H1 (cell line): Measurements from ENCODE around the gene SNX15. TPM values are rescaled to one million over a fixed set of nuclear protein-coding genes. Genes with fewer than 3 reads are reported as not detected.

Experiments used
- CTCF ChIA-PET: fragments of 300-600 bp; sonication (Branson Sonifier 250); formaldehyde crosslinking; loops from one replicate; lab custom pipeline; 2021; ENCODE audit not compliant: partially characterized antibody; lab: Charles Lee
- POLR2A ChIA-PET: fragments of 300-600 bp; sonication (Branson Sonifier 250); formaldehyde crosslinking; loops from one replicate; lab custom pipeline; 2021; ENCODE audit warnings: inconsistent platforms; ENCODE audit not compliant: partially characterized antibody; lab: Charles Lee
- DNase-seq, 2 experiments: peaks; one replicate each; pipeline versions ENCODE4 v3.0.0 to v3.0.0-alpha.2; 2010 to 2022; ENCODE audit warnings: low spot score in 2 of 2, low read depth in 1 of 2, mixed read lengths in 1 of 2
- FAIRE-seq: peaks from 2 replicates; lab custom pipeline; 2011; peaks lifted over from hg19 to GRCh38; lab: Jason Lieb, UNC
- H2AFZ ChIP-seq: 2 replicates; pipeline ENCODE4 v1.8.1; 2012; ENCODE audit warnings: low read length, inconsistent platforms
- H2AK5ac ChIP-seq: 2 replicates; pipeline ENCODE4 v1.6.1; 2013; ENCODE audit warnings: low read depth, low read length
- H2BK120ac ChIP-seq: replicated peaks from 2 replicates; pipeline ENCODE3; 2013; ENCODE audit warnings: low read depth, low read length, inconsistent platforms
- H2BK12ac ChIP-seq: 2 replicates; pipeline ENCODE4 v1.6.1; 2013; ENCODE audit warnings: low read depth, low read length
- H2BK15ac ChIP-seq: 2 replicates; pipeline ENCODE4 v1.6.1; 2013; ENCODE audit warnings: low read length
- H2BK20ac ChIP-seq: 2 replicates; pipeline ENCODE4 v1.6.1; 2013; ENCODE audit warnings: low read length
- H2BK5ac ChIP-seq: 2 replicates; pipeline ENCODE4 v1.6.1; 2013; ENCODE audit warnings: low read depth, low read length
- H3K14ac ChIP-seq: 2 replicates; pipeline ENCODE4 v1.6.1; 2013; ENCODE audit warnings: inconsistent platforms; ENCODE audit not compliant: insufficient read length
- H3K18ac ChIP-seq: 2 replicates; pipeline ENCODE4 v1.6.1; 2013; ENCODE audit warnings: low read length; ENCODE audit errors: extremely low read depth
- H3K23ac ChIP-seq: 2 replicates; pipeline ENCODE4 v1.6.1; 2013; ENCODE audit warnings: inconsistent platforms; ENCODE audit not compliant: insufficient read length
- H3K23me2 ChIP-seq: 2 replicates; pipeline ENCODE4 v1.6.1; 2013; ENCODE audit warnings: low read depth, low read length
- H3K27ac ChIP-seq: 2 replicates; pipeline ENCODE4 v1.6.1; 2011; ENCODE audit warnings: low read depth, low read length, inconsistent platforms
- H3K27me3 ChIP-seq, 4 experiments: replicated peaks in 1 of 4; 1 replicate in 1 of 4; 2 replicates in 3 of 4; pipeline versions ENCODE4 v1.6.1 to v1.8.1; 2011 to 2013; ENCODE audit warnings: low read length in 3 of 4, mild to moderate bottlenecking in 3 of 4, inconsistent platforms in 2 of 4, mixed read lengths in 2 of 4, moderate library complexity in 1 of 4; ENCODE audit not compliant: control insufficient read depth in 3 of 4, insufficient read depth in 3 of 4; ENCODE audit errors: extremely low read depth in 1 of 4
- H3K36me3 ChIP-seq, 4 experiments: 2 replicates each; pipeline versions ENCODE4 v1.6.1 to v1.8.1; 2011 to 2013; ENCODE audit warnings: mild to moderate bottlenecking in 4 of 4, low read length in 3 of 4, moderate library complexity in 2 of 4, control low read depth in 1 of 4, inconsistent platforms in 1 of 4; ENCODE audit not compliant: insufficient read depth in 4 of 4, control insufficient read depth in 2 of 4
- H3K4ac ChIP-seq: replicated peaks from 2 replicates; pipeline ENCODE3; 2013; ENCODE audit warnings: low read length, low read depth, mixed read lengths, inconsistent platforms; ENCODE audit not compliant: insufficient read length
- H3K4me1 ChIP-seq, 4 experiments: replicated peaks in 1 of 4; 1 replicate in 1 of 4; 2 replicates in 3 of 4; pipeline versions ENCODE4 v1.6.1 to v1.8.1; 2011 to 2013; ENCODE audit warnings: low read length in 3 of 4, inconsistent platforms in 2 of 4, mixed read lengths in 1 of 4; ENCODE audit not compliant: insufficient read depth in 4 of 4, control insufficient read depth in 3 of 4
- H3K4me2 ChIP-seq, 2 experiments: 2 replicates each; pipeline versions ENCODE4 v1.6.1 to v1.8.1; 2011 to 2013; ENCODE audit warnings: low read depth in 2 of 2, low read length in 2 of 2, control low read depth in 1 of 2, inconsistent platforms in 1 of 2, mild to moderate bottlenecking in 1 of 2; ENCODE audit not compliant: insufficient read depth in 1 of 2
- H3K4me3 ChIP-seq, 4 experiments: fragments of 200-600, 300-600 bp in 1 of 4; sonication (generic), shearing (Covaris generic), sonication (Bioruptor Twin) in 1 of 4; 2 replicates each; pipeline versions ENCODE4 v1.5.1 to v1.8.1; 2011 to 2016; ENCODE audit warnings: low read length in 4 of 4, low read depth in 3 of 4, control low read depth in 2 of 4, inconsistent platforms in 2 of 4, mild to moderate bottlenecking in 2 of 4, mixed read lengths in 1 of 4, moderate library complexity in 1 of 4; ENCODE audit not compliant: insufficient read depth in 2 of 4; ENCODE audit errors: extremely low read depth in 1 of 4
- H3K56ac ChIP-seq: replicated peaks from 2 replicates; pipeline ENCODE3; 2013; ENCODE audit warnings: low read depth, mild to moderate bottlenecking, mixed read lengths, low read length, inconsistent platforms; ENCODE audit not compliant: insufficient read length
- H3K79me1 ChIP-seq: 2 replicates; pipeline ENCODE4 v1.6.1; 2013; ENCODE audit warnings: low read depth, low read length, control low read depth
- H3K79me2 ChIP-seq, 2 experiments: 2 replicates each; pipeline versions ENCODE4 v1.6.1 to v1.8.1; 2012 to 2013; ENCODE audit warnings: low read length in 2 of 2, mild to moderate bottlenecking in 2 of 2, inconsistent platforms in 1 of 2; ENCODE audit not compliant: insufficient read depth in 2 of 2, control insufficient read depth in 1 of 2
- H3K9ac ChIP-seq, 4 experiments: replicated peaks in 1 of 4; 1 replicate in 1 of 4; 2 replicates in 3 of 4; pipeline versions ENCODE4 v1.6.1 to v1.8.1; 2011 to 2013; ENCODE audit warnings: low read depth in 3 of 4, low read length in 3 of 4, control low read depth in 2 of 4, mild to moderate bottlenecking in 2 of 4, moderate library complexity in 2 of 4, inconsistent platforms in 1 of 4; ENCODE audit errors: extremely low read depth in 1 of 4
- H3K9me3 ChIP-seq, 2 experiments: 2 replicates each; pipeline versions ENCODE4 v1.6.1 to v1.8.1; 2012 to 2013; ENCODE audit warnings: mild to moderate bottlenecking in 2 of 2, moderate library complexity in 2 of 2, control low read depth in 1 of 2, inconsistent platforms in 1 of 2, low read depth in 1 of 2, low read length in 1 of 2, mixed read lengths in 1 of 2; ENCODE audit not compliant: insufficient read depth in 2 of 2
- H4K20me1 ChIP-seq, 2 experiments: replicated peaks in 1 of 2; 2 replicates each; pipeline versions ENCODE3 to v1.8.1; 2011 to 2013; ENCODE audit warnings: inconsistent platforms in 2 of 2, low read length in 2 of 2, mild to moderate bottlenecking in 1 of 2; ENCODE audit not compliant: insufficient read depth in 2 of 2, control insufficient read depth in 1 of 2
- H4K5ac ChIP-seq: 2 replicates; pipeline ENCODE4 v1.6.1; 2013; ENCODE audit warnings: low read length, low read depth, mixed read lengths, inconsistent platforms; ENCODE audit not compliant: insufficient read length
- H4K8ac ChIP-seq: 2 replicates; pipeline ENCODE4 v1.8.0; 2013; ENCODE audit warnings: mild to moderate bottlenecking, moderate library complexity, low read length, inconsistent platforms; ENCODE audit not compliant: insufficient read depth; ENCODE audit errors: extremely low read depth
- H4K91ac ChIP-seq: replicated peaks from 2 replicates; pipeline ENCODE3; 2013; ENCODE audit warnings: low read length, mixed read lengths, inconsistent platforms; ENCODE audit not compliant: insufficient read length
- CBX5 ChIP-seq: fragments of 300-800, 300-1000 bp; sonication (generic); IDR thresholded peaks from 2 replicates; pipeline ENCODE4 v1.7.1; 2016; ENCODE audit warnings: antibody characterized with exemption, low read length, low read depth
- CHD2 ChIP-seq: IDR thresholded peaks from 2 replicates; pipeline ENCODE4 v1.6.1; 2012; ENCODE audit warnings: low read length, improper control_type of control experiment
- GTF2F1 ChIP-seq: IDR thresholded peaks from 2 replicates; pipeline ENCODE4 v1.6.1; 2012; ENCODE audit warnings: low read depth, low read length, improper control_type of control experiment, borderline replicate concordance
- NANOG ChIP-seq: IDR thresholded peaks from 2 replicates; pipeline ENCODE4 v1.6.1; 2011; ENCODE audit warnings: low read length, low read depth, mild to moderate bottlenecking, inconsistent platforms; ENCODE audit not compliant: insufficient read depth, poor library complexity, severe bottlenecking
- POU5F1 ChIP-seq: IDR thresholded peaks from 2 replicates; pipeline ENCODE4 v1.6.1; 2011; ENCODE audit warnings: low read depth, mild to moderate bottlenecking, low read length, moderate library complexity
- RFX5 ChIP-seq: IDR thresholded peaks from 2 replicates; pipeline ENCODE4 v1.6.1; 2011; ENCODE audit warnings: low read depth, low read length, improper control_type of control experiment, borderline replicate concordance
- SAP30 ChIP-seq: fragments of 300-600 bp; sonication (generic); IDR thresholded peaks from 2 replicates; pipeline ENCODE4 v1.7.1; 2012; ENCODE audit warnings: low read length, moderate library complexity, mild to moderate bottlenecking, inconsistent platforms; ENCODE audit not compliant: insufficient read depth, insufficient replicate concordance
- SIX5 ChIP-seq: IDR thresholded peaks from 2 replicates; pipeline ENCODE4 v1.6.1; 2011; ENCODE audit warnings: mild to moderate bottlenecking, low read depth, low read length
- SUZ12 ChIP-seq: fragments of 200-600 bp; sonication (generic); IDR thresholded peaks from 2 replicates; pipeline ENCODE4 v1.6.1; 2012; ENCODE audit warnings: mild to moderate bottlenecking, inconsistent platforms, low read length, moderate library complexity, mixed read lengths
- TAF7 ChIP-seq: optimal IDR thresholded peaks from 2 replicates; pipeline ENCODE3; 2011; ENCODE audit warnings: low read depth, mild to moderate bottlenecking, inconsistent platforms, low read length, moderate library complexity, borderline replicate concordance
- YY1 ChIP-seq: IDR thresholded peaks from 2 replicates; pipeline ENCODE4 v1.6.1; 2011; ENCODE audit warnings: low read depth, mild to moderate bottlenecking, low read length
- ZNF274 ChIP-seq: IDR thresholded peaks from 2 replicates; pipeline ENCODE4 v1.7.0; 2012; ENCODE audit warnings: low read length, borderline replicate concordance; ENCODE audit errors: extremely low read depth
- WGBS, 2 experiments: shearing (Covaris generic) in 1 of 2; methylation state at CpG; one replicate each; pipeline versions ENCODE4 v1.1.6 to v1.1.7; 2013 to 2015; ENCODE audit warnings: low lambda C conversion rate in 2 of 2, mixed read lengths in 2 of 2, inconsistent platforms in 1 of 2, low coverage in 1 of 2, missing lambda C conversion rate in 1 of 2; ENCODE audit not compliant: insufficient replicate concordance in 2 of 2, insufficient coverage in 1 of 2, insufficient read length in 1 of 2; ENCODE audit errors: extremely low coverage in 1 of 2, missing lambda C conversion rate in 1 of 2; 5-methylcytosine and 5-hydroxymethylcytosine counted together
- polyA plus RNA-seq, 7 experiments: library from polyadenylated mRNA; depleted of rRNA in 3 of 7; stranded (reverse) in 5 of 7; unstranded in 2 of 7; fragments of >200 nt in 5 of 7; fragments of 200-250 nt in 2 of 7; gene quantifications; 1 replicate in 5 of 7; 2 replicates in 1 of 7; 4 replicates in 1 of 7; pipeline versions ENCODE4 v1.2.1 to v1.2.3, GENCODE V29; 2011 to 2013; ENCODE audit warnings: missing spikeins in 2 of 7, mixed read lengths in 2 of 7
- total RNA-seq: library from RNA; stranded (reverse); fragmentation: NEBNext Ultra II Directional; extraction: Animal tissue kit (Norgen Biotek cat#: 25700); gene quantifications from 2 replicates; pipeline ENCODE4 v1.2.1, GENCODE V29; 2021
- TF ChIP-seq, protein P1 (sequence below): IDR thresholded peaks from 2 replicates; pipeline ENCODE4 v1.6.1; 2011; ENCODE audit warnings: low read length, improper control_type of control experiment

SNX15 gene
- total and polyA plus RNA-seq, 2 of the 8 experiments (the other 6 are each of a cell fraction or from before 2014, with no cell fraction given) = 13.0 to 18.3 TPM

DNA sequence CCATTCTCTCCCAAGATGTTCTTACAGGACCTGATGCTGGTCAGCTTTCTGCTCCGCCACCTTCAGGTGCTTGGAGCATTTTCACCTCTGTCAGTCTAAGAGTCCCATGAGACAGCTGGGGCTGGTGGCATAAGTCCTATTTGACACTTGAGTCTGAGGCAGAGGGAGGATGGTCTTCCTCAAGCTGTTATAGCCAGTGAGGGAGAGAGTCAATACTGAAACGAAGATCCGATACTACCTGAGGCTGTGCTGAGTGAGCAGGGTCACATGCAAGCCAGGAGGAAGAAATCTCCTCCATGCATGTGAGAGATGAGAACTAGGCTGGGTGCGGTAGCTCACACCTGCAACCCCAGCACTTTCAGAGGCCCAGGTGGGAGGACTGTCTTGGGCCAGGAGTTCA lies 62.4 kb downstream of the SNX15 start:
- Histone ChIP-seq H3K18ac (no peak overlapping the region), H3K36me3 (peaks cover 2 to 14% (median 11%) of the 10 kb centered on the region in 4 experiments; a peak in 6 of 8 replicates), H2BK20ac (no peak overlapping the region), H2BK5ac (no peak overlapping the region), H3K56ac (no peak overlapping the region), H3K4ac (no peak overlapping the region), H3K79me2 (peaks cover 0 to 4% of the 10 kb centered on the region in 2 experiments; a peak in 1 of 4 replicates), H4K91ac (no peak overlapping the region), H4K8ac (no peak overlapping the region), H2BK15ac (no peak overlapping the region), H3K79me1 (peaks cover 13% of the 10 kb centered on the region; the same call in 1 of the 2 replicates), H3K9me3 (no peaks in the 10 kb centered on the region), H2AFZ (no peak overlapping the region), H2BK120ac (no peak overlapping the region), H3K4me2 (no peak overlapping the region), H2BK12ac (no peak overlapping the region), H3K23ac (no peak overlapping the region), H3K4me3 (no peak overlapping the region), H3K9ac (no peak overlapping the region), H4K5ac (no peak overlapping the region), H3K4me1 (peaks cover 0 to 3% (median 1%) of the 10 kb centered on the region in 4 experiments; a peak in 4 of 7 replicates), H4K20me1 (no peaks in the 10 kb centered on the region), H3K27ac (no peak overlapping the region), H3K23me2 (peaks cover under 1% of the 10 kb centered on the region), H3K27me3 (no peaks in the 10 kb centered on the region), H2AK5ac (no peak overlapping the region), H3K14ac (no peak overlapping the region)
- 85% methylated on average over 4 of the region's 4 CpGs; no CpG with 5 or more reads in 1 of the 2 experiments for WGBS, 2 experiments
- ChIA-PET POLR2A (interaction anchor here (1.1 to 16.8 kb wide), 6 partner anchors 8 to 47 kb away, joined by 3 to 230 read pairs (median 28); partner anchors contain the start of genes CDCA5, FAU, MRPL49 and TM7SF2), CTCF (interaction anchor here (1.2 to 2.2 kb wide), 6 partner anchors 12 to 91 kb away, joined by 3 to 9 read pairs (median 4); partner anchors contain the start of gene TM7SF2)
- DNase-seq = no peak
- FAIRE-seq = no peak
- TF ChIP-seq, protein P1, sequence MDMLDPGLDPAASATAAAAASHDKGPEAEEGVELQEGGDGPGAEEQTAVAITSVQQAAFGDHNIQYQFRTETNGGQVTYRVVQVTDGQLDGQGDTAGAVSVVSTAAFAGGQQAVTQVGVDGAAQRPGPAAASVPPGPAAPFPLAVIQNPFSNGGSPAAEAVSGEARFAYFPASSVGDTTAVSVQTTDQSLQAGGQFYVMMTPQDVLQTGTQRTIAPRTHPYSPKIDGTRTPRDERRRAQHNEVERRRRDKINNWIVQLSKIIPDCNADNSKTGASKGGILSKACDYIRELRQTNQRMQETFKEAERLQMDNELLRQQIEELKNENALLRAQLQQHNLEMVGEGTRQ = no peak
- TF ChIP-seq POU5F1 (no peak), RFX5 (no peak), CBX5 (no peak), NANOG (no peak), SIX5 (no peak), SAP30 (no peak), GTF2F1 (no peak), TAF7 (no peak), SUZ12 (no peak), YY1 (no peak), ZNF274 (no peak), CHD2 (no peak)
